ENCODE data around the gene SMYD2. TPM values are rescaled to one million over a fixed set of nuclear protein-coding genes. Genes with fewer than 3 reads are reported as not detected.

The SMYD2 gene
- total RNA-seq, 1 donor from 2014 or later = 18.3 TPM

- ATAC-seq (ENCODE audit: low read depth) (no peak), DNase-seq (no peak)
- intact Hi-C loops (cut with micrococcal nuclease) = no loop called here
- CTCF ChIA-PET = interaction anchor here (1.1 to 4.7 kb wide), 2 partner anchors 16 to 42 kb away, joined by 3 to 25 read pairs; no protein-coding TSS in a partner anchor
- Mint-ChIP-seq H3K9me3 (peaks cover 5% of the 10 kb centered on the region), H3K4me3 (no peak overlapping the region), H3K4me1 (peaks cover 20% of the 10 kb centered on the region), H3K27ac (no peak overlapping the region), H3K27me3 (no peaks in the 10 kb centered on the region), H3K36me3 (ENCODE audit: low read depth) (no peaks in the 10 kb centered on the region)
- POLR2A ChIA-PET = no interaction called here
- no peak for TF ChIP-seq CTCF (IDR thresholded peaks at IDR 0.05)
These were observed 3.0 kb upstream of the SMYD2 start for GRCh38 chr1:214277704-214278635.

- no peaks in the 10 kb centered on the region for H3K36me3 Mint-ChIP-seq (ENCODE audit: low read depth)
- peak overlapping the region; percentile 85 for H3K4me3 Mint-ChIP-seq
- DNase-seq (no peak), ATAC-seq (ENCODE audit: low read depth) (peak; percentile 9)
- H3K27me3 Mint-ChIP-seq = no peaks in the 10 kb centered on the region
- TF ChIP-seq CTCF (IDR thresholded peaks at IDR 0.05) = no peak
- H3K27ac Mint-ChIP-seq = peak overlapping the region; percentile 76
- H3K9me3 Mint-ChIP-seq = peaks cover 2% of the 10 kb centered on the region
- CTCF ChIA-PET = no interaction called here
- H3K4me1 Mint-ChIP-seq = peaks cover 23% of the 10 kb centered on the region
- POLR2A ChIA-PET = interaction anchor here (0.6 to 1.0 kb wide), 2 partner anchors 345 to 1230 kb away, joined by 3 read pairs; partner anchors contain the start of gene RPS6KC1
- intact Hi-C loops (cut with micrococcal nuclease) = loop anchor here (2.0 to 5.0 kb wide), 2 partner anchors 322 to 1423 kb away; partner anchors contain the start of genes CENPF and FLVCR1
These were observed 456 bp upstream of the SMYD2 start for GRCh38 chr1:214280386-214281020.

- ChIA-PET POLR2A (no interaction called here), CTCF (no interaction called here)
- no peaks in the 10 kb centered on the region for H3K9me3 Mint-ChIP-seq
- intact Hi-C loops (cut with micrococcal nuclease) = loop anchor here (2.0 to 5.0 kb wide), 2 partner anchors 321 to 1425 kb away; partner anchors contain the start of genes CENPF and FLVCR1
- no peak for ATAC-seq (ENCODE audit: low read depth)
- no peaks in the 10 kb centered on the region for H3K27me3 Mint-ChIP-seq
- H3K36me3 Mint-ChIP-seq (ENCODE audit: low read depth) = no peaks in the 10 kb centered on the region
- TF ChIP-seq CTCF (IDR thresholded peaks at IDR 0.05) = no peak
- peaks cover 23% of the 10 kb centered on the region for H3K4me1 Mint-ChIP-seq
- DNase-seq = no peak
- peak overlapping the region; percentile 26 for H3K27ac Mint-ChIP-seq
- H3K4me3 Mint-ChIP-seq = peak overlapping the region; percentile 85
These were observed 1.0 kb downstream of the SMYD2 start for GRCh38 chr1:214281720-214282629.

GRCh38 chr1:214282630-214283242 lies 1.8 kb downstream of the SMYD2 start:
- Mint-ChIP-seq H3K27me3 (no peaks in the 10 kb centered on the region), H3K4me3 (peak overlapping the region; percentile 85), H3K36me3 (ENCODE audit: low read depth) (no peaks in the 10 kb centered on the region), H3K9me3 (no peaks in the 10 kb centered on the region), H3K27ac (no peak overlapping the region), H3K4me1 (peaks cover 23% of the 10 kb centered on the region)
- CTCF ChIA-PET = no interaction called here
- POLR2A ChIA-PET = no interaction called here
- DNase-seq (no peak), ATAC-seq (ENCODE audit: low read depth) (no peak)
- intact Hi-C loops (cut with micrococcal nuclease) = loop anchor here (5.0 kb wide), 1 partner anchor 1425 kb away; the partner anchor contains the start of gene FLVCR1
- TF ChIP-seq CTCF (IDR thresholded peaks at IDR 0.05) = no peak

Measured in activated B cell treated with CpG ODN at 0.5 μM for 24 hours (primary cell).